SK-N-DZ (cell line): Measurements from ENCODE around the gene P4HTM.
"Not testable (repeated sequence)": the region's sequence is repeated elsewhere in the genome, so short reads cannot be mapped to it uniquely, and the experiment has no call there.

Experiments used
- DNase-seq: peaks from one replicate; pipeline ENCODE4 v3.0.0-alpha.2; 2015; ENCODE audit warnings: low spot score

P4HTM gene

DNA sequence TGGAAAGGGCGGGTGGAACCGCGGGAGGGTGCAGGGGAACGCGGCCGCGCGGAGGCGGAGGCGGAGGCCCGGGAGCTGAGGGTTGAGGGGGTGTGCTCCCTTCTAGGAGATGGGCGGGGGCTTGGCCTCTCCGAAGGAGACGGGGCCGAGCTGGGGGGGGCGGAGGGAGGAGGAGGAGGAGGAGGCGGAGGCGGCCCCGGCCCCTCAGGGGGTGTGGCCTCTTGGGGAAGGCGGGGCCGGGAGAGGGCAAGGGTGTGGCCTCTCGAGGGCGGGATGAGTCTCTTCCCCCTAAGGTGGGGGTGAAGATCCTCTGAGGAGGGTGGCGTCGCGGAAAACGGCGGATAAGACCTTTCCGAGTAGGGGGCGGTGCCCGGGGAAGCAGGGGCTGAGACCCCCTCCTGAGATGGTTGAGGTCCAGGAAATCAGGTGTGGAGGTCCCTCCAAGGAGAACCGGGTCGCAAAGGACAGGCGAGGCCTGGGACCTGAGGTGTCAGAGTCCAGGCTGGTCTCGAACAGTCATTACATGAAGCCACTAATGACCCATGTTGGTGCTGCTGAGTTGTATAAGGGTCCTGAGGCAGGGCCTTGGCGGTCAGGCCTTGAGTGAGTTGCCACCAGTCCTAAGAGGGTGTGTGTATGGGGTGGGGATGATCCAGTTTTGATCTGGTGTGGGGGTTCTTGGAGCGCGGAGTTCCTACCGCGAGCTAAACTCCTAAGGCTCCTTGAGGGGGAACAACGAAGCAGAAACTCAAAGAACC, 17.9 kb downstream of the P4HTM start:
- DNase-seq, result peak; percentile 77

DNA sequence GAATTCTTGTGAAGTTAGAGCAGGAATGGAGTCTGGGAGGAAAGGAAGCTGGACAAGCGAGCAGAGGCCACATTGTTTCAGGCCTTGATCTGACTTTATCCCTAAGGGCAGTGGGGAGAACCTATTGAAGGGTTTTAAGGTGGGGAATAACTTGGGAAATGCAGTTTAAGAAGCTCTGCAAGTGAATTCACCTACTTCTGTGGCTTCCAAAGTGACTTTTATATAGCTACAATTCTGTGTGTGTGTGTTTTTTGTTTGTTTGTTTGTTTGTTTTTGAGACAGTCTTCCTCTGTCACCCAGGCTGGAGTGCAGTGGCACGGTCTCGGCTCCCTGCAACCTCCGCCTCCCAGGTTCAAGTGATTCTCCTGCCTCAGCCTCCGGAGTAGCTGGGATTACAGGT, 18.6 kb downstream of the P4HTM start:
- not testable (repeated sequence) for DNase-seq

DNA sequence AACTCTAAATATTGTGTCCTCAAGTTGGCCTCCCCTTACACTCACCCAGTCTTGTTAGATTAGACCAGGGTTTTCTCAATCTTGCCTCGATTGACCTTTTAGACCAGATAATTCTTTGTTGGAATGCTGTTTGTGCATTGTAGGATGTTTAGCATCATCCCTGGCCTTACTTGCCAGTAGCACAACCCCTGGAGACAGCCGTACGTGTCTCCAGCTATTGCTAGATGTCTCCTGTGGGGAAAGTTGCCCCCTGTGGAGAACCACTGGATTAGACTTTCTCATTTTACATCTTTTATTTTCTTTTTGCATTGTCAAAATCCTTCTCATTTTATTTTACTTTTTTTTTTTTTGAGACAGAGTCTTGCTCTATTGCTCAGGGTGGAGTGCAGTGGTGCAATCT, 19.4 kb downstream of the P4HTM start:
- DNase-seq, result no peak

DNA sequence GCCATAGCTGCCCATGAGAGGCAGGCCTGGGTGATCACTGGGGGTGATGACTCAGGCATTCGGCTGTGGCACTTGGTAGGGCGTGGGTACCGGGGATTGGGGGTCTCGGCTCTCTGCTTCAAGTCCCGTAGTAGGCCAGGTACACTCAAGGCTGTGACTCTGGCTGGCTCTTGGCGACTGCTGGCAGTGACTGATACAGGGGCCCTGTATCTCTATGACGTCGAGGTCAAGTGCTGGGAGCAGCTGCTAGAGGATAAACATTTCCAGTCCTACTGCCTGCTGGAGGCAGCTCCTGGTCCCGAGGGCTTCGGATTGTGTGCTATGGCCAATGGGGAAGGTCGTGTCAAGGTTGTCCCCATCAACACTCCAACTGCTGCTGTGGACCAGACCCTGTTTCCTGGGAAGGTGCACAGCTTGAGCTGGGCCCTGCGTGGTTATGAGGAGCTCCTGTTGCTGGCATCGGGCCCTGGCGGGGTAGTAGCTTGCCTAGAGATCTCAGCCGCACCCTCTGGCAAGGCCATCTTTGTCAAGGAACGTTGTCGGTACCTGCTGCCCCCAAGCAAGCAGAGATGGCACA, 22.5 kb downstream of the P4HTM start:
- DNase-seq, result no peak

DNA sequence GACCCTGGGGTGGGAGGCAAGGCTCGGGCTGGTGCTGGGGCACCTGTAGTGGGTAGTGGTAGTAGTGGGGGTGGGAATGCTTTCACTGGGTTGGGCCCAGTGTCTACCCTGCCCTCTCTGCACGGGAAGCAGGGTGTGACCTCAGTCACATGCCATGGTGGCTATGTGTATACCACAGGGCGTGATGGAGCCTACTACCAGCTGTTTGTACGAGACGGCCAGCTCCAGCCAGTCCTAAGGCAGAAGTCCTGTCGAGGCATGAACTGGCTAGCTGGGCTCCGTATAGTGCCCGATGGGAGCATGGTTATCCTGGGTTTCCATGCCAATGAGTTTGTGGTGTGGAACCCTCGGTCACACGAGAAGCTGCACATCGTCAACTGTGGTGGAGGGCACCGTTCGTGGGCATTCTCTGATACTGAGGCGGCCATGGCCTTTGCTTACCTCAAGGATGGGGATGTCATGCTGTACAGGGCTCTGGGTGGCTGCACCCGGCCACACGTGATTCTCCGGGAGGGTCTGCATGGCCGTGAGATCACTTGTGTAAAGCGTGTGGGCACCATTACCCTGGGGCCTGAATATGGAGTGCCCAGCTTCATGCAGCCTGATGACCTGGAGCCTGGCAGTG, 23.2 kb downstream of the P4HTM start:
- DNase-seq, result no peak

DNA sequence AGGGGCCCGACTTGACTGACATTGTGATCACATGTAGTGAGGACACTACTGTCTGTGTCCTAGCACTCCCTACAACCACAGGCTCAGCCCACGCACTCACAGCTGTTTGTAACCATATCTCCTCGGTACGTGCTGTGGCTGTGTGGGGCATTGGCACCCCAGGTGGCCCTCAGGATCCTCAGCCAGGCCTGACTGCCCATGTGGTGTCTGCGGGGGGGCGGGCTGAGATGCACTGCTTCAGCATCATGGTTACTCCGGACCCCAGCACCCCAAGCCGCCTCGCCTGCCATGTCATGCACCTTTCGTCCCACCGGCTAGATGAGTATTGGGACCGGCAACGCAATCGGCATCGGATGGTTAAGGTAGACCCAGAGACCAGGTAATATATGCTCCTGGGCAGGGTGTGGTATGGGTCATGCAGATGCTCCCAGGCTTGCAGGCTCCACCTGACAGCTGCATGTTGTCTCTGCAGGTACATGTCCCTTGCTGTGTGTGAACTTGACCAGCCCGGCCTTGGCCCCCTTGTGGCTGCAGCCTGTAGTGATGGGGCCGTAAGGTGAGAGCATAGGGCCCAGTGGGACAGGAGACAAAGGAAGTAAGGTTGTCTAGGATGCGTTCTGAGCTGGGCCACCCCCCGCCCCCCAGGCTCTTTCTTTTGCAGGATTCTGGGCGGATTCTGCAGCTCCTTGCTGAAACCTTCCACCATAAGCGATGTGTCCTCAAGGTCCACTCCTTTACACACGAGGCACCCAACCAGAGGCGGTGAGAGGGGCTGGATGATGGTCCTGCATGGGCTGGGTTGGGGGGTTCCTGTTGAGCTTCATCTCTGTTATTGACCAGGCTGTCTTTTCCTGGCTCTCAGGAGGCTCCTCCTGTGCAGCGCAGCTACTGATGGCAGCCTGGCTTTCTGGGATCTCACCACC, 24.0 kb downstream of the P4HTM start:
- peak; percentile 37 for DNase-seq

DNA sequence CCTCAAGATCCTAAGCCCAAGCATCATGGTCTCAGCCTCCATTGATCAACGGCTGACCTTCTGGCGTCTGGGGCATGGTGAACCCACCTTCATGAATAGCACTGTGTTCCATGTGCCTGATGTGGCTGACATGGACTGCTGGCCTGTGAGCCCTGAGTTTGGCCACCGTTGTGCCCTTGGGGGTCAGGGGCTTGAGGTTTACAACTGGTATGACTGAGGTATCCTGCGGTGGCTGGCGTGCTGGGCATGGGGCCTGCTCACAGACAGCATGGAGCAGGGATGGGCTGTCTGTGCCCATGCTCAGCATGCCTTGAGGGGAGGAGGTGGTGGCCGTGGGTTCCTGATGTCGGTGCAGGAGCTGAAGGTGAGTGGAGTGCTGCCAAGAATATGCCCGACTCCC, 25.0 kb downstream of the P4HTM start:
- no peak for DNase-seq

DNA sequence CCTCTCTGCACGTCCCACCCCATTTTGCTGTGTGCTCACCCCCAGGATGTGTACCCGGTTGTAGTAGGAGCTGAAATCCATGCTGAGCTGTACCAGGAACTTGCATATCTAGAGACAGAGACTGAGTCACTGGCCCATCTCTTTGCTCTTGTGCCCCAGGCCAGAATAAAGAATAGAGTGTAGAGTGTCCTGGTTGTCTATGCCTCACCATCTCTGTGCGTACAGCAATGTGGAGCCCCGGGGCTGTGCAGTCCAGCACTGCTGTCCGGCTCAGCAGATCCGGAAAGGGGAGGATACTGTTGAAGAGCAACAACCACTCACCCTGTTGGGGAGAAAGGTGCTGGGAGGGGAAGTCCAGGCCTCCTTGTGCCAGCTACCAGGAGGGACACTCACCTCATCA, 25.7 kb downstream of the P4HTM start:
- DNase-seq, result no peak

DNA sequence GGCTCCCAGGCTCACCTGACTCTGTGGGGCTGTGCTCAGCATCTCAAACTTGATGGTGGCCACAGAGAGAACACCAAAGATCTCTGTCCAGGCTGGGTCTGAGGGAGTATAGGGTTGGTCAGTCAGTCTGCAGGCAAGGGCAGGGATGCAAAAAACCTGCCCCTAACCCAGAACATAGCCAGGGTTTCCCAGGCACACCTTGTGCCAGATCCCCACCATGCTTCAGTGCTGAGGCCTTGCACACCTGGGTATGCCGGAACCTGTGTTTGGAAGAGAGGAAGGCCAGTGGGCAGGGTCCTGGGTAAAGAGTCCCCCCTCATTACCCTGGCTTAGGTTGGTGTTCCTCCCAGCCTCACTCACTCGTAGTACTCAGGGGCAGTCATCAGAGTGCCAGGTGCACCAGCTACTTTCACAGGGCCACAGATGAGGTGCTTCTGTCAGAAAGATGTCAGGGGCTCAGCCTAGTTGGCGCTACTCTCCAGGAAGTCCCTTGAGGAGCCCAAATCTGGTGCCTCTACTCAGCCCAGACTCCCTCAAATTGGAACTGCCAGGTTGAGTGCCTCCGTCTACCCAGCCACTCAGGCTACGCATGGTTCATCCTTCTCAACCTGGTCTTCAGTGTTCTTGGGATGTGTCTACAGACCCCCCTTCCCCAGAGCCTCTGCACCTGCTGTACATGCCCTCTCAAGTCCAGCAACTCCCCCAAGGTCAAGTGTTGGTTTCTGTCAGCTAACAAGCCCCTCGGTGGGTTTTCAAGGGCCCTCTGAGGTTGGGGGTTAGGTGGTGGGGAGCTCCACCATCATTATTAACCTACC, 26.6 kb downstream of the P4HTM start:
- no peak for DNase-seq

DNA sequence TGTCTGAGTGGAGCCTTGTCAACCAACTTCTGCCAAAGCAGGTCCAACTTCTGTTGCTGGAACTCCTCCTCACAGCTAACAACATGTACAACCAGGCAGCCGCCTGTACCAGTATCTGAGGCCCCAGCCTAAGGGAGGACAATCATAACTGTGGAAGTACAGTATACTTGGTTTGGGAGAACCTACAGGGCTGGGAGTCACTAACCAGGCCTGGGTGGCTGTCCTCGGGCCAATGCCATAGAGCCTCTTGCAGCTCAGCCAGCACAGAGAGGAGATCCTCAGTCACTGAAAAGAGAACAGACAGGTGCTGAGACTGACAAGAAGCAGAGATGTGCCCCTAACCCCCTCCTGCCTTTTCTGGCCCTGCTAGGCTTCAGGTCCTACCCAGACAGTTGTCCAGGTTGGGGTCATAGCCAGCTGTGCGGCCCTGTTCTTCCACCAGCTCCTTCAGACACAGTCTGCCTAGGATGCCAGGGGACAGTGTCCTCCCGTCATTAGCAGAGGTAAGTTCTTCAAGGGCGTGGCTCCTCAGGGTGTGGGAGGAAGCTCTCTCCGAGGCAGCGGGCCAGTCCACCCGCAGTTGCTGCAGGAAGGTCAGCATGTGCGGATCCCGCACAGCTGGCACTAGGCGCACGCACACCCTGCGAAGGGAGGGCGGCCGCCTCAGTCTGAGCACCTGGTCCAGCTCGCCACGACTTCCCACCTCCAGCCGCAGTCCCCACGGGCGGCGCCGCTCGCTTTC, 27.4 kb downstream of the P4HTM start:
- DNase-seq, result no peak

DNA sequence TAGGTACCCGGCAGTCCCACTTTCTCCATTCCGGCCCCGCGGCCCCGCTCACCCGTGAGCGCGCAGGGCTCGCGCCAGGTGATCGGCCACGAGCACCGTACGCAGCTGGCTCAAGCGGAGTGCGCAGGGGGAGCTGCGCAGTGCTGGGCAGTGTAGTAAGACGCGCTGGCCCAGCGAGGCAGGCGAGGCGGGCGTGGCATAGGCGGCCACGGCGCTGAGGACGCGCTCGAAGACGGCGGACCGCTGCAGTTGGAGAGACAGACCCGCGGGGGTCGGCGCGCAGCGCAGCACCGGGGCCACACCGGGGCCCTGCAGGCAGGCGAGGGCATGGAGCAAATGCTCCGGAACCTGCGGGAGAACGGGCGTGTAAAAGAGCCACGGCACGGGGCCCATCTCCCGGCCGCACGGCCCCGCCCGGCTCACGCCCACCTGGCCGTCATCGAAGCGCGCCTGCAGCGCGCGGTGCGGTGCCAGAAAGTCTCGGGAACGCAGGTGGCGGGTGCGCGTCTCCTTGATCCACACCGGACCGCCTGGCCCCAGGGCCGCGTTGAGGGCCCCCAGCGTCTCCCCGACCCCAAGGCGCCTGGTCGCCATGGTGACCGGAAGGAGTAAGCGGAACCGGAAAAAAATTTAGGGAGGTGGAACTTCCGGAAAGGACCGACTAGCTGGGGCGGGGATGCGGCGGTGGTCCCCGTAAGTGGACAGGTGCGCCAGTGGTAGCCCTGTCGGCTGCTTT, 28.1 kb downstream of the P4HTM start, which contains the start of gene DALRD3:
DALRD3 (minus strand) TSS at position 610 of the 736 bp plus-strand sequence; CDS start at position 594, 16 bp downstream.
- DNase-seq, result peak; percentile 68

DNA sequence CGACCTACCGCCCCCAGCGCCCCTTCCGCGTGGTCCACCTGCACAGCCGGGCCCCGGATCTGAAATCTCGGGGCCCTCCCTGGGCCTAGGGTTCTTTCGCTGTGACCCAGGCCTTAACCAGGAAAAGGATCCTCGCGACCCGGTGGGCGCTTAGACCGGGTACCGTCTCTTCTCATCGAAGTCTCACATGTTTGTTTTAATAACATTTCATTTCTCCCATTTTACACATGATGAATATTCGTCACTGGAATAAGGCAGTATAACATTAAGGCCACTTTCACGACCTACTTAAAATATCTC, 28.6 kb downstream of the P4HTM start:
- DNase-seq, result no peak

DNA sequence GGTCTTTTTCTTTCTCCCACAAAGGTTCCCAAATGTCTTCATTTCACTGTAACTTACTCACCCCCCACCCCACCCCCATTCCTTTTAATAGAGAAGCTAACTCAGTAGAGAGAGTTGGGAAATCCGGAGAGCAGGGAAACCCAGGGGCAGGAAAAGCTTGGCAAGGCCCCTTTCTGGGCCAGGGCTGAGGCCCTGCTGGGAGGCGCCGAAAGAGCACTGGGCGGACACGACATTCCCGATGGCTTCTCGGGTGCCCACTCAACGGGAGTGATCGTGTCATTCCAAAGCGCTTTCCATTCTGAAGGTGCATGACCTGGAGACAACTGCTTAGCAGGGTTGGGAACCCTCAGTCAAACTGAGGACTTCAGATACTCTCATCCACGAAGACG, 29.9 kb downstream of the P4HTM start:
- no peak for DNase-seq

DNA sequence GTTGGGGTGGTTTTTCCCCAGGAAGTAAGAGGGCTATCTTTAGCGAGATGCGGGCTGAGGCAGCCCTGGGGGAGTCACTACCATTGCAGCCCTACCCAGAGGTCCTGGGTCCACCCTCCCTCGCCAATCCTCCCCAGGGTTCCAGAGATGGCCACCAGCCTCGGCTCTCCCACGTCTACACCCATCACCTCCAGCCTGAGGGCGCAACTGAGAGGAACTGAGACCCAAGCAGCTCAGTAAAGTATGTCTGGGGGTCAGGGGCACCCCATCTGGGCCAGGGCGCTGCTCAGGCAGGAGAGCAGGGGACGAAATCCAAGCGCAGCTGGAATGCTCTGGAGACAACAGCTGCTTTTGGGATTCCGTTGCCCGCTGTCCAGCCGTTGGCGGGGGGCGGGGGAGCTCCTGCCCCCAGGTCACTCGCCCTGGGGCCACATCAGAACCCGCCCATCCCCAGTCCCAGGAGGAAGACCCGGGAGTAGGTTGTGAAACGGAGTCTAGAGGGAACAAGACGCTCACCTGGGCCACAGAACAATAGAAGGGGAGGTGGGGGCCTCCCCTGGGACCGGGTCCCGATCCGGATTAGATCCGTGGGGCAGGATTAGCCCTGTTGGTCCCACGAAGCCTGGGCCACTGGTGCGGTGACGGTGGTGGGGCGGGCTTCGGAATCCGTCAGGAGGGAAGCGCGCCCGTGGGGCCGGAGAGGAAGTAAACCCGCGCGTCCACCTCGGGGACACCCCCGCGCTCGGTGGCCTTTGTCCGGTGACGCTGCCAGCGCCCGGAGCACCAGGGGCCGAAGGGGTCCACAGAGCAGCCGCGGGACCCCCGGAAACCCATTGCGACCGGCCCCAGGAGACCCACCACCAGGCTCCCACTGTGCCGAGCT, 30.5 kb downstream of the P4HTM start:
- no peak for DNase-seq

DNA sequence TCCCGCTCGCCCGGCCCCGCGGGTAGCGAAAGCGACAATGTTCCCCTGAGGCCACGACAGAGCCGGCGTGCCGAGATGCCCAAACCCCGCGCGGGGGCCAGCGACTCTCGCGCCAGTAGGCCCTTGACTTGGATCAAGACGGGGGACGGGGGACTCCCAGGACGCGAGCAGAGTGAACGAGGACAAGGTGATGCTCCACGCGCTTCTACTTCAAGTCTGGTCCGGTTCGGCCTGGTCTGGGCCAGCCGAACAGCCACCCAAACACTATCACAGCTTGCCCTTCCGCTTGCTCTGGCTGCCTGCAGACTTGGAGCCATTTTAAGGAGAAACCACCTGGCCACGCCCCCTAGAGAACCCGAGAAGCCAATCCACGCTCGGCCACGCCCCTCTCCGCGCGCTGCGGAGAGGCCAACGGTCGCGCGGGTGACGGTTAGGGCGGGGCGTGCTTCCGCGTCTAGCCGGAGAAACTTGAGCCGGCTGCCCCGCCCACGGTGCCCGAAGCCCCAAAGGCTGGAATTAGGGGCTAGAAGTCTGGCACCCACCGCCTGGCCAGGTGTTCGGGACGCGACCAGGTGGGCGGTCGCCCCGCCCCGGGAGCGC, 31.3 kb downstream of the P4HTM start:
- peak; percentile 95 for DNase-seq

DNA sequence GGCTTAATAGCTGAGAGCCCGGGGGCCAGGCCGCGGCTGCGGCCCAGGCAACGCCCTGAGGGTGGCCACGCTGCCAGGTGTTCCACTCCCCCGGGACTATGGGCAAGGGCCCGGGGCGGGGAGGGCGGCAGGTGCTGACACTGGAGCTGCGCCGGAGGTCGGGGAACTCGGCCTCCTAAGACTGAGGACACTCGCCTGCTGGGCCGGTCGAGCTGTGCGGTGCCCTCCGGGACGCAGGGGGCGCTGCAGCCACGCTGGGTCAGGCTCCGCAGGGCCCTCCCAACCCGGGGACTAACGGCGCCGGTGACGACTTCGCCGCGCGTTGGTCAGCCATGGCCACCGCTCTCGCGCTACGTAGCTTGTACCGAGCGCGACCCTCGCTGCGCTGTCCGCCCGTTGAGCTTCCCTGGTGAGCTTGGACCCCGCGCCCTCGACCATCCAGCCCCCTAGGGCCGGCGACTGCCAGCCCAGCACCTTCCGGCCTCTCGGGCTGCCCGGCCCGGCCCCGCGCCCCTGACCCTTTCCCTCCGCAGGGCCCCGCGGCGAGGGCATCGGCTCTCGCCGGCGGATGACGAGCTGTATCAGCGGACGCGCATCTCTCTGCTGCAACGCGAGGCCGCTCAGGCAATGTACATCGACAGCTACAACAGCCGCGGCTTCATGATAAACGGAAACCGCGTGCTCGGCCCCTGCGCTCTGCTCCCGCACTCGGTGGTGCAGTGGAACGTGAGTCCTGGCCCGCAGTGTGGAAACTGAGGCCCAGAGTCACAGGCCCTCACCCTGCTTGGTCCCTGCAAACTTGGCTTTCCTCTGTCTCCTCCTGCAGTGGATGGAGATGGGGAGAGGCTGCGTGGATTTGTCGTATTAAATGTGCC, 32.0 kb downstream of the P4HTM start, which contains the start of gene NDUFAF3:
NDUFAF3 (plus strand) TSS at position 309 of the 875 bp plus-strand sequence; CDS start at position 333, 24 bp downstream.
- peak; percentile 90 for DNase-seq

DNA sequence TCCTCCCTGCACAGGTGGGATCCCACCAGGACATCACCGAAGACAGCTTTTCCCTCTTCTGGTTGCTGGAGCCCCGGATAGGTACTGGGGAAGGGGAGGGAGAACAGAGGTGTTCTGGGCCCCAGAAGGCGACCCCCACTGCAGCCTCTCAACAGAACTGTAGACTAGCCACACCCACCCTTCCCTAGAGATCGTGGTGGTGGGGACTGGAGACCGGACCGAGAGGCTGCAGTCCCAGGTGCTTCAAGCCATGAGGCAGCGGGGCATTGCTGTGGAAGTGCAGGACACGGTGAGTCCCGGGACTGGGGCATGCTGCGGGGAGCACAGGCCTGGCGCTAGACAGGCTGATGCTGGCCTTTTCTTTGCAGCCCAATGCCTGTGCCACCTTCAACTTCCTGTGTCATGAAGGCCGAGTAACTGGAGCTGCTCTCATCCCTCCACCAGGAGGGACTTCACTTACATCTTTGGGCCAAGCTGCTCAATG, 32.7 kb downstream of the P4HTM start:
- no peak for DNase-seq
